Gastrocnemius medialis (tissue), 4 donors: ENCODE results near the gene SLC1A2.

Source experiments
- POLR2A ChIP-seq, 2 donors: fragments of 450-650 bp; IDR thresholded peaks; one replicate each; pipeline ENCODE4 v1.6.1; 2017; ENCODE audit warnings: antibody characterized with exemption in 2 of 2, mild to moderate bottlenecking in 2 of 2, moderate library complexity in 2 of 2
- TF ChIP-seq, protein P1 (sequence below), 5 experiments: fragments of 450-650 bp in 3 of 5; fragments of 200-600 bp in 2 of 5; sonication (generic) in 2 of 5; IDR thresholded peaks in 4 of 5; conservative IDR thresholded peaks in 1 of 5; 1 replicate in 4 of 5; 2 replicates in 1 of 5; pipeline ENCODE4 v1.5.1; 2016 to 2019; ENCODE audit warnings: antibody characterized with exemption in 5 of 5, mild to moderate bottlenecking in 3 of 5, moderate library complexity in 3 of 5

DNA sequence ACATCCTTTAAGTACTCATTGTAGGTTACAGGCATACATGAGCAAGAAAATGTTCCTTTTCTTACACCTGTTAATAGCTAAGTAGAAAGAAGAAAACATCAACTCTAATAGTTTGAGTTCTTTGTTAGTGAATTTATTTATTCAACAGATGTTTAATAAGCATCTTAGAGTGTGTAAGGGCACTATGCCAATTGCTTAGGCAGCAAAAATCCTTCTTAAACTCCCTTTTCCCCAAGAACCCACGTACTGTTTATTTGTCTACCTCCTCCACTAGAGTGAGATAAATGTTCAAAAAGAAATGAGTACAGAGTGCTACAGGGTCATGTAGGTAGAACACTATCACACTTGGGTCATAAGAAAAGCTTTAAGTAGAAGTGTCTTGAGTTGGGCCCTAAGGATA, 149.0 kb downstream of the SLC1A2 start:
- TF ChIP-seq, protein P1, sequence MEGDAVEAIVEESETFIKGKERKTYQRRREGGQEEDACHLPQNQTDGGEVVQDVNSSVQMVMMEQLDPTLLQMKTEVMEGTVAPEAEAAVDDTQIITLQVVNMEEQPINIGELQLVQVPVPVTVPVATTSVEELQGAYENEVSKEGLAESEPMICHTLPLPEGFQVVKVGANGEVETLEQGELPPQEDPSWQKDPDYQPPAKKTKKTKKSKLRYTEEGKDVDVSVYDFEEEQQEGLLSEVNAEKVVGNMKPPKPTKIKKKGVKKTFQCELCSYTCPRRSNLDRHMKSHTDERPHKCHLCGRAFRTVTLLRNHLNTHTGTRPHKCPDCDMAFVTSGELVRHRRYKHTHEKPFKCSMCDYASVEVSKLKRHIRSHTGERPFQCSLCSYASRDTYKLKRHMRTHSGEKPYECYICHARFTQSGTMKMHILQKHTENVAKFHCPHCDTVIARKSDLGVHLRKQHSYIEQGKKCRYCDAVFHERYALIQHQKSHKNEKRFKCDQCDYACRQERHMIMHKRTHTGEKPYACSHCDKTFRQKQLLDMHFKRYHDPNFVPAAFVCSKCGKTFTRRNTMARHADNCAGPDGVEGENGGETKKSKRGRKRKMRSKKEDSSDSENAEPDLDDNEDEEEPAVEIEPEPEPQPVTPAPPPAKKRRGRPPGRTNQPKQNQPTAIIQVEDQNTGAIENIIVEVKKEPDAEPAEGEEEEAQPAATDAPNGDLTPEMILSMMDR (IDR thresholded peaks at IDR 0.05 in 4 of 5, conservative IDR thresholded peaks at IDR 0.05 in 1 of 5), result no peak
- TF ChIP-seq POLR2A (IDR thresholded peaks at IDR 0.05), result no peak
